Activated naive CD8-positive, alpha-beta T cell treated with anti-CD3 and anti-CD28 coated beads, Interleukin-2, amount 10 ng/mL, durations not matched to agents 7 days and 5 days (primary cell): ENCODE data around the gene PPP1R13L. TPM values are rescaled to one million over a fixed set of nuclear protein-coding genes. Genes with fewer than 3 reads are reported as not detected.

ENCODE experiments used
- ATAC-seq: fragments of 150-1000 bp; cut with Tn5 transposase; one replicate; pipeline ENCODE4 v1.10.0; 2021; ENCODE audit warnings: low read depth, moderate library complexity
- POLR2A ChIA-PET: fragments of 350-600 bp; sonication (Branson Sonifier 250); formaldehyde crosslinking; loops from one replicate; lab custom pipeline; 2021; ENCODE audit warnings: antibody characterized with exemption; lab: Charles Lee
- DNase-seq: peaks from one replicate; pipeline ENCODE4 v3.0.0; 2021
- H3K27ac Mint-ChIP-seq: one replicate; pipeline ENCODE4 v1.8.0; 2022; ENCODE audit warnings: mild to moderate bottlenecking, mixed read lengths
- H3K27me3 Mint-ChIP-seq: one replicate; pipeline ENCODE4 v1.8.0; 2022; ENCODE audit warnings: mild to moderate bottlenecking, moderate library complexity, mixed read lengths
- H3K36me3 Mint-ChIP-seq: one replicate; pipeline ENCODE4 v1.8.0; 2021; ENCODE audit warnings: mild to moderate bottlenecking, mixed read lengths
- H3K4me1 Mint-ChIP-seq: one replicate; pipeline ENCODE4 v1.8.0; 2021; ENCODE audit warnings: mixed read lengths
- H3K4me3 Mint-ChIP-seq: one replicate; pipeline ENCODE4 v1.8.0; 2022; ENCODE audit warnings: mild to moderate bottlenecking, moderate library complexity, mixed read lengths
- H3K9me3 Mint-ChIP-seq: one replicate; pipeline ENCODE4 v1.8.0; 2021; ENCODE audit warnings: mixed read lengths
- total RNA-seq, 2 experiments: library from RNA; stranded (reverse); gene quantifications; one replicate each; pipeline ENCODE4 v1.2.3, GENCODE V29; 2021

PPP1R13L gene
- total RNA-seq, 2 experiments from 2014 or later, result 20.2 to 25.7 TPM

GRCh38 chr19:45354241-45354842 is 50.5 kb downstream of the PPP1R13L start:
- H3K4me1 Mint-ChIP-seq, result peaks cover 1% of the 10 kb centered on the region
- no peaks in the 10 kb centered on the region for H3K27me3 Mint-ChIP-seq
- no peak for ATAC-seq
- POLR2A ChIA-PET, result no interaction called here
- H3K4me3 Mint-ChIP-seq, result no peak overlapping the region
- peaks cover 7% of the 10 kb centered on the region for H3K36me3 Mint-ChIP-seq
- no peak overlapping the region for H3K27ac Mint-ChIP-seq
- H3K9me3 Mint-ChIP-seq, result no peaks in the 10 kb centered on the region
- DNase-seq, result no peak

- Mint-ChIP-seq H3K27ac (no peak overlapping the region), H3K4me3 (no peak overlapping the region), H3K4me1 (peaks cover 1% of the 10 kb centered on the region), H3K36me3 (peaks cover 9% of the 10 kb centered on the region), H3K9me3 (no peaks in the 10 kb centered on the region), H3K27me3 (no peaks in the 10 kb centered on the region)
- DNase-seq, result no peak
- ATAC-seq, result no peak
- POLR2A ChIA-PET, result no interaction called here
These were observed 51.7 kb downstream of the PPP1R13L start for GRCh38 chr19:45352914-45353796.

GRCh38 chr19:45352471-45352870 is 52.4 kb downstream of the PPP1R13L start:
- no peak overlapping the region for H3K4me3 Mint-ChIP-seq
- H3K27ac Mint-ChIP-seq, result no peak overlapping the region
- H3K9me3 Mint-ChIP-seq, result no peaks in the 10 kb centered on the region
- POLR2A ChIA-PET, result no interaction called here
- peaks cover 9% of the 10 kb centered on the region for H3K36me3 Mint-ChIP-seq
- no peak for ATAC-seq
- H3K27me3 Mint-ChIP-seq, result no peaks in the 10 kb centered on the region
- peaks cover 1% of the 10 kb centered on the region for H3K4me1 Mint-ChIP-seq
- DNase-seq, result no peak

GRCh38 chr19:45352062-45352461 is 52.8 kb downstream of the PPP1R13L start:
- Mint-ChIP-seq H3K36me3 (peaks cover 9% of the 10 kb centered on the region), H3K4me3 (no peak overlapping the region), H3K27me3 (no peaks in the 10 kb centered on the region), H3K4me1 (peaks cover 1% of the 10 kb centered on the region), H3K27ac (no peak overlapping the region), H3K9me3 (no peaks in the 10 kb centered on the region)
- POLR2A ChIA-PET, result no interaction called here
- ATAC-seq (no peak), DNase-seq (no peak)

GRCh38 chr19:45351401-45351952 is 53.4 kb downstream of the PPP1R13L start:
- POLR2A ChIA-PET, result no interaction called here
- DNase-seq (no peak), ATAC-seq (no peak)
- H3K36me3 Mint-ChIP-seq, result peaks cover 9% of the 10 kb centered on the region
- H3K27ac Mint-ChIP-seq, result no peak overlapping the region
- no peaks in the 10 kb centered on the region for H3K27me3 Mint-ChIP-seq
- no peaks in the 10 kb centered on the region for H3K9me3 Mint-ChIP-seq
- H3K4me1 Mint-ChIP-seq, result peaks cover 1% of the 10 kb centered on the region
- H3K4me3 Mint-ChIP-seq, result no peak overlapping the region

- Mint-ChIP-seq H3K27me3 (peaks cover 6% of the 10 kb centered on the region), H3K4me1 (peaks cover 1% of the 10 kb centered on the region), H3K4me3 (no peak overlapping the region), H3K27ac (no peak overlapping the region), H3K36me3 (peaks cover 6% of the 10 kb centered on the region), H3K9me3 (no peaks in the 10 kb centered on the region)
- POLR2A ChIA-PET, result no interaction called here
- DNase-seq (no peak), ATAC-seq (no peak)
These were observed 54.3 kb downstream of the PPP1R13L start for GRCh38 chr19:45350477-45351058.

GRCh38 chr19:45349430-45349941 is 55.4 kb downstream of the PPP1R13L start:
- ATAC-seq (no peak), DNase-seq (no peak)
- POLR2A ChIA-PET, result no interaction called here
- peaks cover 2% of the 10 kb centered on the region for H3K36me3 Mint-ChIP-seq
- H3K4me1 Mint-ChIP-seq, result peaks cover under 1% of the 10 kb centered on the region
- H3K9me3 Mint-ChIP-seq, result no peaks in the 10 kb centered on the region
- peaks cover 10% of the 10 kb centered on the region for H3K27me3 Mint-ChIP-seq
- H3K4me3 Mint-ChIP-seq, result no peak overlapping the region
- H3K27ac Mint-ChIP-seq, result no peak overlapping the region

GRCh38 chr19:45349126-45349415 is 55.8 kb downstream of the PPP1R13L start:
- ATAC-seq (no peak), DNase-seq (no peak)
- Mint-ChIP-seq H3K27ac (no peak overlapping the region), H3K36me3 (peaks cover 2% of the 10 kb centered on the region), H3K4me1 (no peaks in the 10 kb centered on the region), H3K27me3 (peaks cover 12% of the 10 kb centered on the region), H3K4me3 (no peak overlapping the region), H3K9me3 (no peaks in the 10 kb centered on the region)
- POLR2A ChIA-PET, result no interaction called here

GRCh38 chr19:45348367-45349125 is 56.3 kb downstream of the PPP1R13L start:
- Mint-ChIP-seq H3K9me3 (no peaks in the 10 kb centered on the region), H3K27me3 (peaks cover 12% of the 10 kb centered on the region), H3K4me3 (no peak overlapping the region), H3K4me1 (no peaks in the 10 kb centered on the region), H3K36me3 (peaks cover 2% of the 10 kb centered on the region), H3K27ac (no peak overlapping the region)
- DNase-seq (no peak), ATAC-seq (no peak)
- POLR2A ChIA-PET, result no interaction called here

- H3K4me1 Mint-ChIP-seq, result no peaks in the 10 kb centered on the region
- peaks cover 12% of the 10 kb centered on the region for H3K27me3 Mint-ChIP-seq
- H3K9me3 Mint-ChIP-seq, result no peaks in the 10 kb centered on the region
- ATAC-seq, result no peak
- H3K27ac Mint-ChIP-seq, result no peak overlapping the region
- POLR2A ChIA-PET, result interaction anchor here (0.7 kb wide), 1 partner anchor 41 kb away, joined by 5 read pairs; no protein-coding TSS in a partner anchor
- peaks cover 2% of the 10 kb centered on the region for H3K36me3 Mint-ChIP-seq
- DNase-seq, result no peak
- no peak overlapping the region for H3K4me3 Mint-ChIP-seq
These were observed 57.1 kb downstream of the PPP1R13L start for GRCh38 chr19:45347570-45348366.

- ATAC-seq (no peak), DNase-seq (no peak)
- Mint-ChIP-seq H3K27me3 (peaks cover 12% of the 10 kb centered on the region), H3K27ac (no peak overlapping the region), H3K4me3 (no peak overlapping the region), H3K4me1 (no peaks in the 10 kb centered on the region), H3K36me3 (peaks cover 2% of the 10 kb centered on the region), H3K9me3 (no peaks in the 10 kb centered on the region)
- POLR2A ChIA-PET, result no interaction called here
These were observed 58.4 kb downstream of the PPP1R13L start for GRCh38 chr19:45346449-45346848.

- Mint-ChIP-seq H3K36me3 (peaks cover 2% of the 10 kb centered on the region), H3K4me1 (no peaks in the 10 kb centered on the region), H3K9me3 (no peaks in the 10 kb centered on the region), H3K4me3 (no peak overlapping the region), H3K27me3 (peaks cover 12% of the 10 kb centered on the region), H3K27ac (no peak overlapping the region)
- POLR2A ChIA-PET, result no interaction called here
- ATAC-seq (no peak), DNase-seq (no peak)
These were observed 59.4 kb downstream of the PPP1R13L start for GRCh38 chr19:45345506-45345860.
